ENCODE results near the gene SPNS2.

The SPNS2 gene

GRCh38 chr17:4537451-4538235 is 39.0 kb downstream of the SPNS2 start:
- DNase-seq (ENCODE audit: low spot score) = no peak

GRCh38 chr17:4538236-4539002 is 39.7 kb downstream of the SPNS2 start:
- no peak for DNase-seq (ENCODE audit: low spot score)

GRCh38 chr17:4539025-4539424 is 40.3 kb downstream of the SPNS2 start:
- DNase-seq (ENCODE audit: low spot score) = no peak

- DNase-seq (ENCODE audit: low spot score) = no peak
These were observed 41.0 kb downstream of the SPNS2 start for GRCh38 chr17:4539576-4540223.

- DNase-seq (ENCODE audit: low spot score) = no peak
These were observed 41.6 kb downstream of the SPNS2 start for GRCh38 chr17:4540224-4540651.

GRCh38 chr17:4540687-4541327 is 42.1 kb downstream of the SPNS2 start:
- DNase-seq (ENCODE audit: low spot score) = no peak

GRCh38 chr17:4541328-4542002 is 42.8 kb downstream of the SPNS2 start:
- no peak for DNase-seq (ENCODE audit: low spot score)

- no peak for DNase-seq (ENCODE audit: low spot score)
These were observed 43.5 kb downstream of the SPNS2 start for GRCh38 chr17:4542003-4542725.

- no peak for DNase-seq (ENCODE audit: low spot score)
These were observed 44.1 kb downstream of the SPNS2 start for GRCh38 chr17:4542726-4543191.

GRCh38 chr17:4543557-4544026 is 44.9 kb downstream of the SPNS2 start:
- no peak for DNase-seq (ENCODE audit: low spot score)

- DNase-seq (ENCODE audit: low spot score) = no peak
These were observed 45.7 kb downstream of the SPNS2 start for GRCh38 chr17:4544135-4544950.

- no peak for DNase-seq (ENCODE audit: low spot score)
These were observed 46.2 kb downstream of the SPNS2 start for GRCh38 chr17:4544951-4545216.

GRCh38 chr17:4545217-4545951 is 46.7 kb downstream of the SPNS2 start:
- DNase-seq (ENCODE audit: low spot score) = no peak

GRCh38 chr17:4547118-4547906 is 48.6 kb downstream of the SPNS2 start:
- DNase-seq (ENCODE audit: low spot score) = no peak

GRCh38 chr17:4548061-4548461 is 49.4 kb downstream of the SPNS2 start:
- DNase-seq (ENCODE audit: low spot score) = no peak

GRCh38 chr17:4548721-4549531 is 50.2 kb downstream of the SPNS2 start:
- DNase-seq (ENCODE audit: low spot score) = no peak

GRCh38 chr17:4549781-4550533 is 51.3 kb downstream of the SPNS2 start:
- DNase-seq (ENCODE audit: low spot score) = no peak
